Measurements from ENCODE around the gene UBE2E3. TPM values are rescaled to one million over a fixed set of nuclear protein-coding genes. Genes with fewer than 3 reads are reported as not detected.

UBE2E3 gene
- total RNA-seq, 4 donors from 2014 or later = 20.2 to 69.9 (median 65.4) TPM

DNA sequence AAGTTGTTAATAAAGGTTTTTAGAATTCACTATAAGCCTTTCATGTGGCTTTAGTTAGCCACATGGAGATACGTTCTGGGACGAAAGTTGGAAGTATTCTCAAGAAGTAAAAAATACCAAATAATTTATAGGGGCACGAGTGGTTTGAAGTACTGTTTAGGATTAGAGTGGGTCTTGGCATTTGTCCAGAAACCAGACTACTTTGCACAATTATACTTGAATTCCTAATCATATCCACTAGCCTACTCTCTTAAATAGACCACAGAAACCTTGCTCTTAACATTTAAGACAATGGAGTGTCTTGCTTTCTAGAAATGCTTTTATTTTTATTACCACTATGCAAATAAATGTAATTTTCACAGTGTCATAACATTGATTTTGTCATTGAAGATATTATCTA lies 44.6 kb downstream of the UBE2E3 start:
- Histone ChIP-seq H3K27ac (no peak overlapping the region), H3K9me3 (no peaks in the 10 kb centered on the region), H3K36me3 (no peaks in the 10 kb centered on the region), H3K27me3 (no peaks in the 10 kb centered on the region), H3K4me3 (no peak overlapping the region), H3K4me1 (peaks cover 0 to 6% (median 0%) of the 10 kb centered on the region in 4 donors)
- no peak for DNase-seq
- 57 to 66% methylated on average over 3 of the region's 3 CpGs for WGBS, 2 donors (ENCODE audit: low coverage in 1 of 2)
- in situ Hi-C loops (cut with MboI; ENCODE audit: low pct_ligation_motif_present in 1 of 4, low pct_unique_long_range_greater_than_20kb in 1 of 4, low sequenced_read_pairs in 3 of 4) (loop anchor here in 1 of 4 donors (25.0 kb wide), 1 partner anchor 413 kb away; no protein-coding TSS in a partner anchor), intact Hi-C loops (cut with DNase I; ENCODE audit: low total_unique reads) (no loop called here)
- no peak for TF ChIP-seq POLR2A (IDR thresholded peaks at IDR 0.05)
- TF ChIP-seq, protein P1, sequence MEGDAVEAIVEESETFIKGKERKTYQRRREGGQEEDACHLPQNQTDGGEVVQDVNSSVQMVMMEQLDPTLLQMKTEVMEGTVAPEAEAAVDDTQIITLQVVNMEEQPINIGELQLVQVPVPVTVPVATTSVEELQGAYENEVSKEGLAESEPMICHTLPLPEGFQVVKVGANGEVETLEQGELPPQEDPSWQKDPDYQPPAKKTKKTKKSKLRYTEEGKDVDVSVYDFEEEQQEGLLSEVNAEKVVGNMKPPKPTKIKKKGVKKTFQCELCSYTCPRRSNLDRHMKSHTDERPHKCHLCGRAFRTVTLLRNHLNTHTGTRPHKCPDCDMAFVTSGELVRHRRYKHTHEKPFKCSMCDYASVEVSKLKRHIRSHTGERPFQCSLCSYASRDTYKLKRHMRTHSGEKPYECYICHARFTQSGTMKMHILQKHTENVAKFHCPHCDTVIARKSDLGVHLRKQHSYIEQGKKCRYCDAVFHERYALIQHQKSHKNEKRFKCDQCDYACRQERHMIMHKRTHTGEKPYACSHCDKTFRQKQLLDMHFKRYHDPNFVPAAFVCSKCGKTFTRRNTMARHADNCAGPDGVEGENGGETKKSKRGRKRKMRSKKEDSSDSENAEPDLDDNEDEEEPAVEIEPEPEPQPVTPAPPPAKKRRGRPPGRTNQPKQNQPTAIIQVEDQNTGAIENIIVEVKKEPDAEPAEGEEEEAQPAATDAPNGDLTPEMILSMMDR (IDR thresholded peaks at IDR 0.05) = no peak
- no peak for TF ChIP-seq POLR2AphosphoS5 (IDR thresholded peaks at IDR 0.05)
- no peak for TF ChIP-seq EP300 (IDR thresholded peaks at IDR 0.05; ENCODE audit: low read depth)

- TF ChIP-seq POLR2A (IDR thresholded peaks at IDR 0.05) (no peak), POLR2AphosphoS5 (IDR thresholded peaks at IDR 0.05) (no peak), EP300 (IDR thresholded peaks at IDR 0.05; ENCODE audit: low read depth) (no peak)
- TF ChIP-seq, protein P1 (IDR thresholded peaks at IDR 0.05) = no peak
- WGBS, 2 donors (ENCODE audit: low coverage in 1 of 2) = 92 to 94% methylated on average over 2 of the region's 2 CpGs
- Histone ChIP-seq H3K4me3 (no peak overlapping the region), H3K27ac (no peak overlapping the region), H3K4me1 (no peaks in the 10 kb centered on the region), H3K27me3 (no peaks in the 10 kb centered on the region), H3K9me3 (no peaks in the 10 kb centered on the region), H3K36me3 (no peaks in the 10 kb centered on the region)
- no peak for DNase-seq
- in situ Hi-C loops (cut with MboI; ENCODE audit: low pct_ligation_motif_present in 1 of 4, low pct_unique_long_range_greater_than_20kb in 1 of 4, low sequenced_read_pairs in 3 of 4) = loop anchor here in 1 of 4 donors (25.0 kb wide), 1 partner anchor 424 kb away; no protein-coding TSS in a partner anchor
- intact Hi-C loops (cut with DNase I; ENCODE audit: low total_unique reads) = no loop called here
These were observed 56.0 kb downstream of the UBE2E3 start for GRCh38 chr2:181036445-181036844.

DNA sequence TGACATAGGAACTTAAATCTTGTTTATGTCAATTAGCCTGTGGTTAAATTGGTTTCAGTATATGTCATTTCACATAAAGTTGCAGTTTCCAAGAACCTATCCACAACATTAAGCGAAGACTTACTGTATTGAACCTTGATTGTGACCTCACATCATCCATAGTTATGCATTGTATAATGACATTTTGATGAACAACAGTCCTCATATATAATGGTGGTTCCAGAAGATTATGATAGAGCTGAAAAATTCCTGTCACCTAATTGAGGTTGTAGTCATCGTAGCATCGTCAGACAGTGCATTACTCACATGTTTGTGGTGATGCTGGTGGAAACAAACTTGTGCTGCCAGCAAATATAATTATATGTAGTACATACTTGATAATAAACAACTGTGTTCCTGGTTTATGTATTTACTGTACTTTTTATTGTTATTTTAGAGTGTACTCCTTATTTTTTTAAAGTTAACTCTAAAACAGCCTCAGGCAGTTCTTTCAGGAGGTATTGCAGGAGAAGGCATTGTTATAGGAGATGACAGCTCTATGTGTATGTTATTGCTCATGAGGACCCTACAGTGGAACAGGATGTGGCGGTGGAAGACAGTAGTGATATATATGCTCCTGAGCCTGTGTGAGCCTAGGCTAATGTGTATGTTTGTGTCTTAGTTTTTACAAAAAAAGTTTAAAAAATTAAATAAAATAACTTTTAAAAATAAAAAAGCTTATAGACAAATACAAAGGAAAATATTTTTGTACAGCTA lies 56.6 kb downstream of the UBE2E3 start:
- Histone ChIP-seq H3K9me3 (no peaks in the 10 kb centered on the region), H3K4me3 (no peak overlapping the region), H3K27me3 (no peaks in the 10 kb centered on the region), H3K36me3 (no peaks in the 10 kb centered on the region), H3K27ac (no peak overlapping the region), H3K4me1 (no peaks in the 10 kb centered on the region)
- intact Hi-C loops (cut with DNase I; ENCODE audit: low total_unique reads) (no loop called here), in situ Hi-C loops (cut with MboI; ENCODE audit: low pct_ligation_motif_present in 1 of 4, low pct_unique_long_range_greater_than_20kb in 1 of 4, low sequenced_read_pairs in 3 of 4) (loop anchor here in 1 of 4 donors (25.0 kb wide), 1 partner anchor 425 kb away; no protein-coding TSS in a partner anchor)
- TF ChIP-seq POLR2AphosphoS5 (IDR thresholded peaks at IDR 0.05) (no peak), EP300 (IDR thresholded peaks at IDR 0.05; ENCODE audit: low read depth) (no peak), POLR2A (IDR thresholded peaks at IDR 0.05) (no peak)
- TF ChIP-seq, protein P1 (IDR thresholded peaks at IDR 0.05) = no peak
- WGBS, 2 donors (ENCODE audit: low coverage in 1 of 2) = 82 to 84% methylated on average over 4 of the region's 4 CpGs
- DNase-seq = no peak

- WGBS, 2 donors (ENCODE audit: low coverage in 1 of 2) = 82% methylated on average over 1 of the region's 1 CpG; no CpG with 5 or more reads in 1 of the 2 donors
- no peak overlapping the region for H3K4me3 ChIP-seq
- intact Hi-C loops (cut with DNase I; ENCODE audit: low total_unique reads) (no loop called here), in situ Hi-C loops (cut with MboI; ENCODE audit: low pct_ligation_motif_present in 1 of 4, low pct_unique_long_range_greater_than_20kb in 1 of 4, low sequenced_read_pairs in 3 of 4) (loop anchor here in 1 of 4 donors (25.0 kb wide), 1 partner anchor 426 kb away; no protein-coding TSS in a partner anchor)
- H3K27ac ChIP-seq = no peak overlapping the region
- no peaks in the 10 kb centered on the region for H3K9me3 ChIP-seq
- peaks cover 0 to 5% (median 0%) of the 10 kb centered on the region in 4 donors for H3K4me1 ChIP-seq
- H3K36me3 ChIP-seq = no peaks in the 10 kb centered on the region
- DNase-seq = no peak
- H3K27me3 ChIP-seq = no peaks in the 10 kb centered on the region
- TF ChIP-seq EP300 (IDR thresholded peaks at IDR 0.05; ENCODE audit: low read depth) = no peak
These were observed 57.5 kb downstream of the UBE2E3 start for GRCh38 chr2:181037922-181038321.
